SH-SY5Y (cell line): Measurements from ENCODE around the gene CCDC184.

Experiments used
- GATA2 ChIP-seq: IDR thresholded peaks from 2 replicates; pipeline ENCODE4 v1.6.1; 2011; ENCODE audit warnings: mild to moderate bottlenecking, low read depth, low read length
- GATA3 ChIP-seq: IDR thresholded peaks from 2 replicates; pipeline ENCODE4 v1.6.1; 2011; ENCODE audit warnings: low read depth, mild to moderate bottlenecking, low read length, moderate library complexity

The CCDC184 gene

GRCh38 chr12:48189331-48190125 is 6.1 kb downstream of the CCDC184 start:
- TF ChIP-seq GATA2 (0 out of 2 replicates have a peak, but pooled peaks have one; percentile 8), GATA3 (no peak)

- TF ChIP-seq GATA2 (no peak), GATA3 (no peak)
Observed at GRCh38 chr12:48191096-48191495, 7.7 kb downstream of the CCDC184 start.

GRCh38 chr12:48192861-48193260 is 9.4 kb downstream of the CCDC184 start:
- TF ChIP-seq GATA2 (no peak), GATA3 (no peak)

GRCh38 chr12:48193623-48194022 is 10.2 kb downstream of the CCDC184 start:
- TF ChIP-seq GATA2 (no peak), GATA3 (no peak)

GRCh38 chr12:48194799-48195201 is 11.4 kb downstream of the CCDC184 start:
- peak; percentile 63; the same call in 1 of the 2 replicates for TF ChIP-seq GATA2
- TF ChIP-seq GATA3: peak; percentile 61

DNA sequence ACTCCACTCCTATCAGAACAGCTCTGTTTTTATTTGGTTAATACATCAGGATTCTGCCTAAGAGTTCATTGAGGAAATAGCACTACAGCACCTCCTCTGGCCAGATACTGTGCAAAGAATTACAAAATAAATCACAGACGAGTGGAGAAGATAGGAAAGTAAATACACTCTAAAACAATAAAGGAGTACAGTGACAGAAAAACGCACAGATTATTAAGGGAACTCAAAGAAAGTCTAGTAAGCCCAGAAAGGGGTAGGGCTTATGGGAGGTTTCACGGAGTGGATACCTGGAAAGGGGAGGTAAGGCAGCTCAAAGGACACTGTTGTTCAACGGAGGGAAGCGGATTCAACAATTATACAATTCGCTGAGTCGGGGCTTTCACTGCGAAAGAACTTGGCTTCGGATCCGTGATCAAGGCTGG is 14.1 kb downstream of the CCDC184 start:
- TF ChIP-seq GATA3: no peak
- no peak for TF ChIP-seq GATA2

GRCh38 chr12:48197971-48198671 is 14.7 kb downstream of the CCDC184 start:
- TF ChIP-seq GATA2: no peak; the same call in 1 of the 2 replicates
- TF ChIP-seq GATA3: no peak

- TF ChIP-seq GATA2 (no peak), GATA3 (no peak)
Observed at GRCh38 chr12:48198672-48198971, 15.2 kb downstream of the CCDC184 start.

DNA sequence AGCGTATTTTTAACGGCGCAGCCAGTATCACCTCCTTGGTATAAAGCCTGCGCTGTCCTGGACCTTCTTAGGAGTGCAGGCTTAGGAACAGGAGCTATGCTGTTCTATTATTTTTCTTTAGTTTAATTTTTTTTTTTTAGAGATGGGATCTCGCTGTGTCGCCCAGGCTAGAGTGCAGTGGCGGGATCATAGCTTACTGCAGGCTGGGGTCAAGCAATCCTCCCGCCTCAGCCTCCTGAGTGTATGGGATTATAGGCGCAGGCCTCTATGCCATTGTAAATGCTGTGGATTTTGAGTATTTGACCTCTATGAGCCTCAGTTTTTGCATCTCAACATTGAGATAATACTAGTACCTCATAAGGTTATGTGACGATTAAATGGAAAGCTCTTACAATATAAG is 15.5 kb downstream of the CCDC184 start:
- TF ChIP-seq GATA2 (no peak), GATA3 (no peak)

- no peak for TF ChIP-seq GATA3
- no peak for TF ChIP-seq GATA2
Observed at GRCh38 chr12:48199774-48200221, 16.4 kb downstream of the CCDC184 start.

DNA sequence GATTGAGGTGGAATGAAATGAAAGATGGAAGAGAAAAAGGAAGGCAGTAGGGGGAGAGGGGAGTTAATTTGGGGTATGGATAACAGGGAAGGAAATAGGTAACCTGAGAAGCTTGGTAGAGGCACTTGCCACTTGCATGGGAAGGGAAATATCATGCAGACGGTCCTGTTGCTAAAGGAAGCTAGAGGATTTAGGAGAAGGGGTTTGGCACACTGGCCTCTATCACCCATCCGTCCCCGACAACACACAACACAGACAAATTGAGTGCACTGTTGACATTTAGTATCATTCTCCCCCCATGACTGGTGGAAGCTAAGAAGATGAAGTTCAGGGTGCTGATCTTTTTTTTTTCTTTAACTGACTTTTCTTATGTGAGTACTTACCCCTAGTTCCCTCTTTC is 17.6 kb downstream of the CCDC184 start:
- no peak for TF ChIP-seq GATA2
- TF ChIP-seq GATA3: no peak

- TF ChIP-seq GATA3: no peak
- TF ChIP-seq GATA2: no peak
Observed at GRCh38 chr12:48201516-48201915, 18.1 kb downstream of the CCDC184 start.

DNA sequence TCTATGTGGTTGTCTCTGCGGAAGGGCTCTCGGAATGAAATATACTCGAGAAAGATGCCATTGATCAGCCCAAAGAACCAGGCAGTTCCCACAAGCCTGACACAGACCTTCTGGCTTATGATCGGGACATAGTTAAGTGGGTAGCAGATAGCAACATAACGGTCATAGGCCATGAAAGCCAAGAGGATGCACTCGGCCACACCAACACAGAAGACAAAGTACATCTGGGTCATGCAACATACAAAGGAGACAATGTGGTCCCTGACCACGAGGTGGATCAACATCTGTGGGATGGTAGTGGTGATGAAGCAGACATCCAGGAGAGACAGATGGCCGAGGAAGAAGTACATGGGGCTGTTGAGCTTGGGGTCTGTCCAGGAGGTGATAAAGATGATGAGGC is 19.3 kb downstream of the CCDC184 start:
- no peak for TF ChIP-seq GATA2
- TF ChIP-seq GATA3: no peak

GRCh38 chr12:48203192-48203591 is 19.7 kb downstream of the CCDC184 start, which contains the start of gene OR10AD1:
TSS of gene OR10AD1 (minus strand) at chr12:48203292. CDS start at chr12:48203292, 0 bp downstream.
- TF ChIP-seq GATA3 (no peak), GATA2 (no peak)

DNA sequence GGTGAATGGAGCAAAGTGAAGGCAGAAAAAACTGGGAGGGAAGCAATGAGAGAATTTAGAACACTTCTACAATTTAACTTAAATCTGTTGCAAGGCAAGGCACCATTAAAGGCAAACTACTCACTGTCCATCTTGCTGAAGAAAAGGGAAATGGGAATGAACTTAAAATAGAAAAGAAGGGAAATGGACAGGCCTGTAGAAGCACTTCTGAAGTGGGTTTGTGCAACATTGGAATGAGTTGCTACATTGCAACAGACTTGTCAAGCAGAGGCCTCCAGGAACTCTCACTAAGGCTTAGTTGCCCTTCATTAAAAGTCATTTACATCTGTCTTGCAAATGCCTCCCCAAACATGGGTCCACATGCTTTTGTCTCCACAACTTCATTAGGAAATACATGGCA is 33.3 kb downstream of the CCDC184 start:
- TF ChIP-seq GATA3: no peak
